AG04449 (cell line): ENCODE data around the gene DMRT1.

Experiments used
- CTCF ChIA-PET: fragments of 350-600 bp; formaldehyde crosslinking; extraction: SDS; loops from one replicate; lab custom pipeline; 2021; ENCODE audit warnings: antibody characterized with exemption; lab: Yijun Ruan, JAX
- POLR2A ChIA-PET: fragments of 400-600, 350-600 bp; formaldehyde crosslinking; extraction: SDS; loops from one replicate; lab custom pipeline; 2020; ENCODE audit warnings: antibody characterized with exemption, inconsistent platforms; lab: Yijun Ruan, JAX
- DNase-seq: peaks from one replicate; pipeline ENCODE4 v3.0.0-alpha.2; 2010; ENCODE audit warnings: low read depth, low spot score
- H3K4me3 ChIP-seq: 2 replicates; pipeline ENCODE4 v1.5.1; 2011; ENCODE audit warnings: low read depth, mild to moderate bottlenecking, control low read depth, low read length
- CTCF ChIP-seq: IDR thresholded peaks from one replicate; pipeline ENCODE4 v1.5.1; 2011; ENCODE audit warnings: mild to moderate bottlenecking, moderate library complexity, low read length, control low read depth, inconsistent platforms; ENCODE audit not compliant: insufficient read depth; ENCODE audit errors: missing control alignments

The DMRT1 gene

GRCh38 chr9:801399-802071 lies 40.0 kb upstream of the DMRT1 start:
- H3K4me3 ChIP-seq = no peak overlapping the region
- ChIA-PET CTCF (interaction anchor here (0.8 to 2.1 kb wide), 5 partner anchors 9 to 189 kb away, joined by 3 to 8 read pairs (median 4); no protein-coding TSS in a partner anchor), POLR2A (interaction anchor here (1.0 kb wide), 1 partner anchor 110 kb away, joined by 3 read pairs; no protein-coding TSS in a partner anchor)
- peak; percentile 65 for DNase-seq
- no peak for TF ChIP-seq CTCF

- POLR2A ChIA-PET = no interaction called here
- TF ChIP-seq CTCF = no peak
- H3K4me3 ChIP-seq = no peak overlapping the region
- CTCF ChIA-PET = interaction anchor here (0.7 to 13.4 kb wide), 6 partner anchors 11 to 458 kb away, joined by 3 to 246 read pairs (median 3); no protein-coding TSS in a partner anchor
- no peak for DNase-seq
These were observed 37.5 kb upstream of the DMRT1 start for GRCh38 chr9:804026-804425.

GRCh38 chr9:805151-805550 lies 36.3 kb upstream of the DMRT1 start:
- TF ChIP-seq CTCF = no peak
- DNase-seq = no peak
- no peak overlapping the region for H3K4me3 ChIP-seq
- ChIA-PET POLR2A (no interaction called here), CTCF (interaction anchor here (1.0 to 13.4 kb wide), 5 partner anchors 13 to 230 kb away, joined by 3 to 246 read pairs (median 3); no protein-coding TSS in a partner anchor)

- H3K4me3 ChIP-seq = no peak overlapping the region
- DNase-seq = no peak
- ChIA-PET POLR2A (no interaction called here), CTCF (interaction anchor here (1.0 to 13.4 kb wide), 11 partner anchors 13 to 459 kb away, joined by 3 to 246 read pairs (median 3); no protein-coding TSS in a partner anchor)
- peak; percentile 62 for TF ChIP-seq CTCF
These were observed 35.0 kb upstream of the DMRT1 start for GRCh38 chr9:806285-807156.

- no peak overlapping the region for H3K4me3 ChIP-seq
- DNase-seq = no peak
- no peak for TF ChIP-seq CTCF
- ChIA-PET CTCF (interaction anchor here (1.0 to 13.4 kb wide), 2 partner anchors 197 to 198 kb away, joined by 3 to 246 read pairs; no protein-coding TSS in a partner anchor), POLR2A (no interaction called here)
These were observed 30.4 kb upstream of the DMRT1 start for GRCh38 chr9:811106-811531.
